H9 (cell line): ENCODE data around the gene GLP2R. TPM values are rescaled to one million over a fixed set of nuclear protein-coding genes. Genes with fewer than 3 reads are reported as not detected.

ENCODE experiments used
- DNase-seq: peaks from one replicate; pipeline ENCODE4 v3.0.0-alpha.2; 2017
- H2AFZ ChIP-seq: one replicate; pipeline ENCODE4 v1.6.1; 2013; ENCODE audit warnings: mild to moderate bottlenecking, low read length, control low read depth, moderate library complexity
- H2AK5ac ChIP-seq: 2 replicates; pipeline ENCODE4 v1.6.1; 2013; ENCODE audit warnings: low read length, control low read depth, mixed read lengths; ENCODE audit not compliant: insufficient read length
- H2BK120ac ChIP-seq: one replicate; pipeline ENCODE4 v1.6.1; 2013; ENCODE audit warnings: low read depth, mild to moderate bottlenecking, low read length, control low read depth, inconsistent platforms; ENCODE audit not compliant: poor library complexity, severe bottlenecking
- H2BK12ac ChIP-seq: 2 replicates; pipeline ENCODE4 v1.6.1; 2013; ENCODE audit warnings: low read length, control low read depth, mixed read lengths, low read depth; ENCODE audit not compliant: insufficient read length
- H2BK15ac ChIP-seq: 2 replicates; pipeline ENCODE4 v1.6.1; 2013; ENCODE audit warnings: low read depth, low read length, control low read depth
- H2BK20ac ChIP-seq: one replicate; pipeline ENCODE4 v1.6.1; 2013; ENCODE audit warnings: low read depth, mild to moderate bottlenecking, low read length, control low read depth, inconsistent platforms; ENCODE audit not compliant: poor library complexity, severe bottlenecking
- H2BK5ac ChIP-seq: 2 replicates; pipeline ENCODE4 v1.6.1; 2013; ENCODE audit warnings: low read length, control low read depth, mixed read lengths; ENCODE audit not compliant: insufficient read length
- H3K14ac ChIP-seq: 2 replicates; pipeline ENCODE4 v1.6.1; 2013; ENCODE audit warnings: low read length, control low read depth; ENCODE audit not compliant: insufficient read depth
- H3K18ac ChIP-seq: 2 replicates; pipeline ENCODE4 v1.6.1; 2013; ENCODE audit warnings: low read depth, mild to moderate bottlenecking, mixed read lengths, low read length, control low read depth; ENCODE audit not compliant: insufficient read length
- H3K23ac ChIP-seq: 2 replicates; pipeline ENCODE4 v1.6.1; 2013; ENCODE audit warnings: low read length, control low read depth, mixed read lengths, low read depth; ENCODE audit not compliant: insufficient read length
- H3K23me2 ChIP-seq: 2 replicates; pipeline ENCODE4 v1.6.1; 2013; ENCODE audit warnings: low read depth, mild to moderate bottlenecking, mixed read lengths, low read length, control low read depth; ENCODE audit not compliant: insufficient read length, poor library complexity, severe bottlenecking
- H3K27ac ChIP-seq: 2 replicates; pipeline ENCODE4 v1.5.1; 2013; ENCODE audit warnings: low read length, control low read depth, mixed read lengths, low read depth; ENCODE audit not compliant: insufficient read length
- H3K27me3 ChIP-seq: 2 replicates; pipeline ENCODE4 v1.6.1; 2013; ENCODE audit warnings: low read length, control low read depth, inconsistent platforms; ENCODE audit not compliant: insufficient read depth
- H3K4ac ChIP-seq: 2 replicates; pipeline ENCODE4 v1.6.1; 2013; ENCODE audit warnings: low read depth, mild to moderate bottlenecking, control low read depth, inconsistent platforms, low read length, moderate library complexity
- H3K4me1 ChIP-seq: 2 replicates; pipeline ENCODE4 v1.6.1; 2013; ENCODE audit warnings: low read length, control low read depth, inconsistent platforms; ENCODE audit not compliant: insufficient read depth
- H3K4me2 ChIP-seq: 2 replicates; pipeline ENCODE4 v1.6.1; 2013; ENCODE audit warnings: low read length, control low read depth, mixed read lengths; ENCODE audit not compliant: insufficient read length, insufficient read depth
- H3K56ac ChIP-seq: 2 replicates; pipeline ENCODE4 v1.6.1; 2013; ENCODE audit warnings: low read depth, mild to moderate bottlenecking, mixed read lengths, low read length, control low read depth; ENCODE audit not compliant: insufficient read length
- H3K79me1 ChIP-seq: 2 replicates; pipeline ENCODE4 v1.6.1; 2013; ENCODE audit warnings: low read depth, mild to moderate bottlenecking, moderate library complexity, low read length, control low read depth, inconsistent platforms; ENCODE audit not compliant: insufficient read depth, poor library complexity, severe bottlenecking
- H3K79me2 ChIP-seq: 2 replicates; pipeline ENCODE4 v1.6.1; 2013; ENCODE audit warnings: low read length, control low read depth, inconsistent platforms; ENCODE audit not compliant: insufficient read depth
- H3K9ac ChIP-seq: 2 replicates; pipeline ENCODE4 v1.6.1; 2013; ENCODE audit warnings: low read length, control low read depth, mixed read lengths; ENCODE audit not compliant: insufficient read length; ENCODE audit errors: extremely low read depth
- H3K9me3 ChIP-seq: one replicate; pipeline ENCODE4 v1.6.1; 2013; ENCODE audit warnings: low read depth, low read length, inconsistent platforms; ENCODE audit not compliant: control insufficient read depth
- H3T11ph ChIP-seq: one replicate; pipeline ENCODE4 v1.6.1; 2013; ENCODE audit warnings: mild to moderate bottlenecking, low read length, control low read depth, inconsistent platforms
- H4K20me1 ChIP-seq: one replicate; pipeline ENCODE4 v1.6.1; 2013; ENCODE audit not compliant: control insufficient read depth, insufficient read length, insufficient read depth
- H4K5ac ChIP-seq: 2 replicates; pipeline ENCODE4 v1.6.1; 2013; ENCODE audit warnings: low read depth, mild to moderate bottlenecking, mixed read lengths, low read length, control low read depth; ENCODE audit not compliant: insufficient read length
- H4K8ac ChIP-seq: replicated peaks from 2 replicates; pipeline ENCODE4 v1.6.1; 2013; ENCODE audit warnings: low read length, control low read depth, mixed read lengths, low read depth; ENCODE audit not compliant: insufficient read length
- H4K91ac ChIP-seq: 2 replicates; pipeline ENCODE4 v1.6.1; 2013; ENCODE audit warnings: low read depth, mild to moderate bottlenecking, moderate library complexity, mixed read lengths, low read length, control low read depth; ENCODE audit not compliant: insufficient read length
- H3K27ac Mint-ChIP-seq, 3 experiments: 2 replicates in 2 of 3; 3 replicates in 1 of 3; pipeline ENCODE4 v1.8.0; 2020 to 2021; ENCODE audit warnings: mixed read lengths in 3 of 3, mild to moderate bottlenecking in 1 of 3, moderate library complexity in 1 of 3
- H3K27me3 Mint-ChIP-seq: 2 replicates; pipeline ENCODE4 v1.8.0; 2021; ENCODE audit warnings: low read depth, mild to moderate bottlenecking, moderate library complexity, mixed read lengths
- H3K36me3 Mint-ChIP-seq, 3 experiments: 2 replicates in 2 of 3; 3 replicates in 1 of 3; pipeline ENCODE4 v1.8.0; 2020 to 2021; ENCODE audit warnings: low read depth in 3 of 3, mixed read lengths in 3 of 3; ENCODE audit not compliant: insufficient read depth in 1 of 3
- H3K4me1 Mint-ChIP-seq, 2 experiments: 2 replicates each; pipeline ENCODE4 v1.8.0; 2020; ENCODE audit warnings: mixed read lengths in 2 of 2
- H3K4me3 Mint-ChIP-seq, 2 experiments: 2 replicates in 1 of 2; 3 replicates in 1 of 2; pipeline ENCODE4 v1.8.0; 2020 to 2021; ENCODE audit warnings: mild to moderate bottlenecking in 2 of 2, mixed read lengths in 2 of 2, moderate library complexity in 1 of 2
- H3K9me3 Mint-ChIP-seq, 2 experiments: 2 replicates in 1 of 2; 3 replicates in 1 of 2; pipeline ENCODE4 v1.8.0; 2020; ENCODE audit warnings: mild to moderate bottlenecking in 2 of 2, mixed read lengths in 2 of 2, moderate library complexity in 1 of 2
- CTCF ChIP-seq: fragments of 200-600 bp; sonication (generic); conservative IDR thresholded peaks from 3 replicates; pipeline ENCODE4 v1.8.0; 2021; ENCODE audit warnings: antibody characterized with exemption, mild to moderate bottlenecking
- WGBS: extraction: QIAGEN DNeasy Blood & Tissue Kit; methylation state at CpG from one replicate; pipeline ENCODE4 v1.1.7; 2013; ENCODE audit warnings: missing lambda C conversion rate, low lambda C conversion rate, mixed read lengths; ENCODE audit not compliant: insufficient read length; ENCODE audit errors: extremely low coverage; 5-methylcytosine and 5-hydroxymethylcytosine counted together
- total RNA-seq: library from RNA; stranded (reverse); gene quantifications from 2 replicates; pipeline ENCODE4 v1.2.1, GENCODE V29; 2021

The GLP2R gene
- total RNA-seq, 1 experiment from 2014 or later: not detected

- H2AFZ ChIP-seq: no peak overlapping the region
- H2AK5ac ChIP-seq: no peak overlapping the region
- no peak overlapping the region for H3K4ac ChIP-seq
- H2BK12ac ChIP-seq: no peak overlapping the region
- H3K27ac ChIP-seq: no peak overlapping the region
- H3K23ac ChIP-seq: no peak overlapping the region
- H2BK5ac ChIP-seq: no peak overlapping the region
- no peak overlapping the region for H4K8ac ChIP-seq
- no peak overlapping the region for H4K5ac ChIP-seq
- no peaks in the 10 kb centered on the region for H3K27me3 ChIP-seq
- no peak overlapping the region for H4K91ac ChIP-seq
- no CpG with 5 or more reads among the region's 6 CpGs for WGBS
- H3K9me3 ChIP-seq: no peaks in the 10 kb centered on the region
- H3K18ac ChIP-seq: no peak overlapping the region
- H3K4me1 Mint-ChIP-seq: peaks cover 12 to 16% of the 10 kb centered on the region in 2 experiments
- H3K14ac ChIP-seq: no peak overlapping the region
- no peak for TF ChIP-seq CTCF
- H3K27me3 Mint-ChIP-seq: no peaks in the 10 kb centered on the region; the same call in 1 of the 2 replicates
- H2BK15ac ChIP-seq: no peak overlapping the region
- H3K36me3 Mint-ChIP-seq: peaks cover 0 to 9% (median 0%) of the 10 kb centered on the region in 3 experiments; a peak in 2 of 7 replicates
- H3T11ph ChIP-seq: no peak overlapping the region
- no peak overlapping the region for H3K4me2 ChIP-seq
- no peaks in the 10 kb centered on the region for H3K79me2 ChIP-seq
- H3K9ac ChIP-seq: no peak overlapping the region
- H3K23me2 ChIP-seq: no peaks in the 10 kb centered on the region
- H3K4me3 Mint-ChIP-seq: no peak overlapping the region
- no peak overlapping the region for H3K56ac ChIP-seq
- no peaks in the 10 kb centered on the region for H3K79me1 ChIP-seq
- H3K4me1 ChIP-seq: no peaks in the 10 kb centered on the region
- H2BK20ac ChIP-seq: no peak overlapping the region
- H3K9me3 Mint-ChIP-seq: peaks cover 2 to 4% of the 10 kb centered on the region in 2 experiments; a peak in 3 of 5 replicates
- H4K20me1 ChIP-seq: no peaks in the 10 kb centered on the region
- no peak overlapping the region; a peak in 1 of 7 replicates for H3K27ac Mint-ChIP-seq
- no peak for DNase-seq
- no peak overlapping the region for H2BK120ac ChIP-seq
Measured at GRCh38 chr17:9935408-9935807, 109.7 kb downstream of the GLP2R start.
